Testis (tissue), 3 donors: ENCODE data around the gene ASB6. TPM values are rescaled to one million over a fixed set of nuclear protein-coding genes. Genes with fewer than 3 reads are reported as not detected.

ENCODE experiments used
- DNase-seq: peaks from one replicate; pipeline ENCODE4 v3.0.0-alpha.2; 2019
- H3K27ac ChIP-seq, 2 donors: fragments of 200-600 bp; sonication (generic); one replicate each; pipeline ENCODE4 v1.5.1; 2019
- H3K27me3 ChIP-seq: fragments of 200-600 bp; sonication (generic); one replicate; pipeline ENCODE4 v1.5.1; 2019
- H3K36me3 ChIP-seq: fragments of 200-600 bp; sonication (generic); one replicate; pipeline ENCODE4 v1.5.1; 2017; ENCODE audit warnings: low read depth; ENCODE audit errors: missing control alignments
- H3K4me1 ChIP-seq: fragments of 200-600 bp; sonication (generic); one replicate; pipeline ENCODE4 v1.5.1; 2019
- H3K4me3 ChIP-seq, 2 donors: fragments of 200-600 bp; sonication (generic); one replicate each; pipeline ENCODE4 v1.5.1; 2017 to 2019
- H3K9me3 ChIP-seq: fragments of 200-600 bp; sonication (generic); one replicate; pipeline ENCODE4 v1.5.1; 2017
- POLR2A ChIP-seq: fragments of 450-650 bp; IDR thresholded peaks from one replicate; pipeline ENCODE4 v1.6.1; 2017; ENCODE audit warnings: antibody characterized with exemption, mild to moderate bottlenecking, moderate library complexity
- WGBS, 2 donors: methylation state at CpG; one replicate each; pipeline ENCODE4 v1.1.5; 2018; 5-methylcytosine and 5-hydroxymethylcytosine counted together
- intact Hi-C: fragments of 100-400 bp; cut with DNase I; formaldehyde crosslinking; loops from one replicate; pipeline ENCODE4 v1.15.1; 2023; ENCODE audit warnings: low total_unique reads
- polyA plus RNA-seq: library from polyadenylated mRNA; stranded (reverse); fragments of 350-450 nt; fragmentation: Illumina TruSeq; extraction: RNeasy Lipid Tissue Mini Kit (QIAGEN cat#74804); gene quantifications from one replicate; pipeline ENCODE4 v1.2.3, GENCODE V29; 2014; ENCODE audit warnings: low read depth, low replicate concordance; ENCODE audit not compliant: insufficient read depth
- total RNA-seq, 2 donors: library from RNA; depleted of rRNA; stranded (reverse); fragments of >200 nt; gene quantifications; one replicate each; pipeline ENCODE4 v1.2.3, GENCODE V29; 2016
- TF ChIP-seq, protein P1 (sequence below), 3 experiments: fragments of 450-650 bp in 2 of 3; fragments of 200-600 bp in 1 of 3; sonication (generic) in 1 of 3; IDR thresholded peaks; one replicate each; pipeline ENCODE4 v1.5.1; 2016 to 2019; ENCODE audit warnings: antibody characterized with exemption in 3 of 3, mild to moderate bottlenecking in 2 of 3, moderate library complexity in 1 of 3

ASB6 gene
- total and polyA plus RNA-seq, 3 donors from 2014 or later, result 21.4 to 61.7 (median 51.2) TPM

GRCh38 chr9:129674229-129674628 lies 32.3 kb upstream of the ASB6 start:
- H3K27me3 ChIP-seq, result no peaks in the 10 kb centered on the region
- H3K9me3 ChIP-seq, result no peaks in the 10 kb centered on the region
- TF ChIP-seq POLR2A, result no peak
- TF ChIP-seq, protein P1, sequence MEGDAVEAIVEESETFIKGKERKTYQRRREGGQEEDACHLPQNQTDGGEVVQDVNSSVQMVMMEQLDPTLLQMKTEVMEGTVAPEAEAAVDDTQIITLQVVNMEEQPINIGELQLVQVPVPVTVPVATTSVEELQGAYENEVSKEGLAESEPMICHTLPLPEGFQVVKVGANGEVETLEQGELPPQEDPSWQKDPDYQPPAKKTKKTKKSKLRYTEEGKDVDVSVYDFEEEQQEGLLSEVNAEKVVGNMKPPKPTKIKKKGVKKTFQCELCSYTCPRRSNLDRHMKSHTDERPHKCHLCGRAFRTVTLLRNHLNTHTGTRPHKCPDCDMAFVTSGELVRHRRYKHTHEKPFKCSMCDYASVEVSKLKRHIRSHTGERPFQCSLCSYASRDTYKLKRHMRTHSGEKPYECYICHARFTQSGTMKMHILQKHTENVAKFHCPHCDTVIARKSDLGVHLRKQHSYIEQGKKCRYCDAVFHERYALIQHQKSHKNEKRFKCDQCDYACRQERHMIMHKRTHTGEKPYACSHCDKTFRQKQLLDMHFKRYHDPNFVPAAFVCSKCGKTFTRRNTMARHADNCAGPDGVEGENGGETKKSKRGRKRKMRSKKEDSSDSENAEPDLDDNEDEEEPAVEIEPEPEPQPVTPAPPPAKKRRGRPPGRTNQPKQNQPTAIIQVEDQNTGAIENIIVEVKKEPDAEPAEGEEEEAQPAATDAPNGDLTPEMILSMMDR (IDR thresholded peaks at IDR 0.05), result no peak
- H3K4me3 ChIP-seq, result no peak overlapping the region
- WGBS, 2 donors, result 71 to 80% methylated on average over 6 to 7 of the region's 7 CpGs
- no peak overlapping the region for H3K27ac ChIP-seq
- no peaks in the 10 kb centered on the region for H3K36me3 ChIP-seq
- DNase-seq, result no peak
- H3K4me1 ChIP-seq, result peaks cover 4% of the 10 kb centered on the region
- intact Hi-C loops, result no loop called here

DNA sequence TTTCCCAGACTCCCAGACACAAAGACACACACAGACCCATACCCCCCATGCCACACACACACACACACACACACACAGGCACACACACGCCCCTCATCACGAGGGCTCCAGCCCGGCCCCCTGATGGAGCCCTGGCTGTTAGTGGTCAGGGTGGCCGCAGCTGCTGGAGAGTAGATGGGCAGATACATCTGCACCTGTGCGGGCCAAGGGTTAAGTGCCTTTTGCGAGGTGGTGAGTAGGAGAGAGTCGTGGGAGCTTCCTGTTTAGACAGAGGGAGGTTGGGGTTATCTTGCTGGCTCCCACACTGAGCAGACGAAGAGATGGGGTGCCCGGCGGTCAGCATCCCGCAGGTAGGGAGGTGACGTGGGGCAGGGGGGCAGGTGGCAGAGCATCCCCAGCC lies 31.7 kb upstream of the ASB6 start:
- H3K9me3 ChIP-seq, result no peaks in the 10 kb centered on the region
- H3K36me3 ChIP-seq, result no peaks in the 10 kb centered on the region
- H3K4me3 ChIP-seq, result no peak overlapping the region
- peaks cover 4% of the 10 kb centered on the region for H3K4me1 ChIP-seq
- intact Hi-C loops, result no loop called here
- 58 to 88% methylated on average over 5 to 12 of the region's 12 CpGs for WGBS, 2 donors
- DNase-seq, result no peak
- TF ChIP-seq POLR2A, result no peak
- TF ChIP-seq, protein P1 (IDR thresholded peaks at IDR 0.05), result no peak
- no peaks in the 10 kb centered on the region for H3K27me3 ChIP-seq
- no peak overlapping the region for H3K27ac ChIP-seq

GRCh38 chr9:129672702-129673101 lies 30.8 kb upstream of the ASB6 start:
- H3K9me3 ChIP-seq, result no peaks in the 10 kb centered on the region
- H3K4me1 ChIP-seq, result peaks cover 4% of the 10 kb centered on the region
- H3K4me3 ChIP-seq, result no peak overlapping the region
- TF ChIP-seq POLR2A, result no peak
- TF ChIP-seq, protein P1 (IDR thresholded peaks at IDR 0.05), result no peak
- intact Hi-C loops, result no loop called here
- no peak for DNase-seq
- no peak overlapping the region for H3K27ac ChIP-seq
- H3K36me3 ChIP-seq, result no peaks in the 10 kb centered on the region
- H3K27me3 ChIP-seq, result no peaks in the 10 kb centered on the region
- WGBS, 2 donors, result 92% methylated on average over 8 of the region's 8 CpGs

GRCh38 chr9:129671519-129671918 lies 29.6 kb upstream of the ASB6 start:
- no peaks in the 10 kb centered on the region for H3K9me3 ChIP-seq
- H3K4me1 ChIP-seq, result peaks cover 4% of the 10 kb centered on the region
- DNase-seq, result no peak
- no peaks in the 10 kb centered on the region for H3K27me3 ChIP-seq
- H3K4me3 ChIP-seq, result no peak overlapping the region
- 89 to 91% methylated on average over 7 of the region's 7 CpGs for WGBS, 2 donors
- H3K27ac ChIP-seq, result no peak overlapping the region
- TF ChIP-seq, protein P1 (IDR thresholded peaks at IDR 0.05), result no peak
- no peak for TF ChIP-seq POLR2A
- H3K36me3 ChIP-seq, result no peaks in the 10 kb centered on the region
- intact Hi-C loops, result no loop called here

GRCh38 chr9:129671065-129671464 lies 29.1 kb upstream of the ASB6 start:
- no peak overlapping the region for H3K27ac ChIP-seq
- intact Hi-C loops, result no loop called here
- 92 to 93% methylated on average over 2 to 9 of the region's 9 CpGs for WGBS, 2 donors
- TF ChIP-seq, protein P1 (IDR thresholded peaks at IDR 0.05), result no peak
- TF ChIP-seq POLR2A, result no peak
- H3K27me3 ChIP-seq, result no peaks in the 10 kb centered on the region
- peaks cover 4% of the 10 kb centered on the region for H3K4me1 ChIP-seq
- no peak for DNase-seq
- no peak overlapping the region for H3K4me3 ChIP-seq
- no peaks in the 10 kb centered on the region for H3K9me3 ChIP-seq
- H3K36me3 ChIP-seq, result no peaks in the 10 kb centered on the region
